ENCODE results near the gene SPOUT1. TPM values are rescaled to one million over a fixed set of nuclear protein-coding genes. Genes with fewer than 3 reads are reported as not detected.

The SPOUT1 gene
- total and polyA plus RNA-seq, 2 donors (not counting 1 experiment from before 2014, with no cell fraction given) = 73.0 to 86.4 TPM

DNA sequence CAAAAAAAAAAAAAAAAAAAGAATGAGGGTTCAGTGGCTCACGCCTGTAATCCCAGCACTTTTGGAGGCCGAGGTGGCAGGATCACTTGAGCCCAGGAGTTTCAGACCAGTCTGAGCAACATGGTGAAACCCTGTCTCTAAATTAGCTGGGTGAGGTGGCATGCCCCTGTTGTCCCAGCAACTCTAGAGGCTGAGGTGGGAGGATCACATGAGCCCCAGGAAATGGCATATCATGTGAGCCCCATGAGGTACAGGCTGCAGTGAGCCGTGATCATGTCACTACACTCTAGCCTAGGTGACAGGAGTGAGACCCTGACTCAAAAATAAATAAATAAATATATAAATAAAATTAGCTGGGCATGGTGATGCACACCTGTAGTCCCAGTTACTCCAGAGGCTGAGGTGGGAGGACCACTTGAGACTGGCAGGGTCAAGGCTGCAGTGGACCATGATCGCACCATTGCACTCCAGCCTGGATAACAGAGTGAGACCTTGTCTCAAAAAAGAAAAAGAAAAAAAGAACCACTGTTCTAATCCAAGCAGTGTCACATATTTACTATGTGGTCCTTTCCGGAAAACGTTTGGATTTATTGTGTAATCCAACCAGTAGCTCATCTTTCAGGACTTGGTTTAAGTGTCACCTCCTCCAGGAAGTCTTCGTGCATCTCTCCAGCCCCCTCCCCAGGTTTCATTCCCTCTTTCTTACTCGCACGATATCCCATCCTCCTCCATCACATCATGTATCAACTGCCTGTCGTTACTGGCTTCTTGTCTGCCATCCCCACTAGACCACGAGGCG lies 12.3 kb upstream of the SPOUT1 start:
- WGBS (ENCODE audit: insufficient coverage) = 97% methylated on average over 10 of the region's 12 CpGs
- POLR2A ChIA-PET = no interaction called here
- peak overlapping the region; percentile 46 for H3K27ac Mint-ChIP-seq

DNA sequence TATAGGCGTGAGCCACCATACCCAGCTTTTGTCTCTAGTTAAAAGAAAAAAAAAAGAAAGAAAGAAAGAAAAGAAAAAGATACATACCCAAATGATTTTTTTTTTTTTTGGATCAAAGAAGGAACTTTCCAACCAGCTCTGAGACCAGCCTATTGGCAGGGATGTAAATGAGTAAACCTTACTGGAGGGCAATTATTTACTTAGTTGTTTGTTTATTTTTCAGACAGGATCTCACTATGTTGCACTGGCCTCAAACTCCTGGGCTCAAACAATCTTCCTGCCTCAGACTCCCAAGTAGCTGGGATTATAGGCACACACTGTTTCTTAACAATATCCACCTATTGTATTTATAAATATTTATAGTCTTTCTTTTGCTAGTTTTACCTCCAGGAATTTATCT lies 10.9 kb upstream of the SPOUT1 start:
- Histone ChIP-seq H2AFZ (ENCODE audit: insufficient read depth, low read depth, low read length, poor library complexity, severe bottlenecking) (no peak overlapping the region), H3K79me2 (ENCODE audit: control insufficient read depth, insufficient read depth, low read length) (peaks cover 1% of the 10 kb centered on the region), H3K27me3 (replicated peaks in 1 of 4; ENCODE audit: control extremely low read depth in 1 of 4, control insufficient read depth in 3 of 4, insufficient read depth in 4 of 4, low read length in 3 of 4) (no peaks in the 10 kb centered on the region), H4K20me1 (ENCODE audit: control insufficient read depth, insufficient read depth, low read length, poor library complexity, severe bottlenecking) (no peaks in the 10 kb centered on the region), H3K4me2 (replicated peaks; ENCODE audit: low read depth, low read length, poor library complexity, severe bottlenecking) (no peak overlapping the region), H3K9me3 (ENCODE audit: control extremely low read depth in 1 of 3, control insufficient read depth in 2 of 3, insufficient read depth in 1 of 3, low read length in 2 of 3) (no peaks in the 10 kb centered on the region), H3K27ac (ENCODE audit: low read length in 2 of 2) (no peak overlapping the region), H3K9ac (ENCODE audit: low read length) (no peak overlapping the region), H3K36me3 (replicated peaks in 1 of 2; ENCODE audit: control extremely low read depth in 1 of 2, control insufficient read depth in 1 of 2, extremely low read depth in 1 of 2, insufficient read depth in 2 of 2, low read length in 1 of 2) (peaks cover 0 to 11% of the 10 kb centered on the region in 2 experiments), H3K4me3 (ENCODE audit: control extremely low read depth in 1 of 5, extremely low read depth in 1 of 5, insufficient read depth in 1 of 5, low read depth in 2 of 5, low read length in 4 of 5) (no peak overlapping the region), H3K4me1 (ENCODE audit: control insufficient read depth in 2 of 2, insufficient read depth in 2 of 2, low read length in 2 of 2) (no peaks in the 10 kb centered on the region)
- no peak for DNase-seq
- intact Hi-C loops (cut with micrococcal nuclease) = no loop called here
- no peak for ATAC-seq (ENCODE audit: low read depth)
- H3K4me1 Mint-ChIP-seq = peaks cover 2% of the 10 kb centered on the region
- TF ChIP-seq EZH2 (IDR thresholded peaks at IDR 0.05; ENCODE audit: borderline replicate concordance, insufficient read depth, low read depth, low read length, poor library complexity, severe bottlenecking) = no peak
- TF ChIP-seq, protein P1, sequence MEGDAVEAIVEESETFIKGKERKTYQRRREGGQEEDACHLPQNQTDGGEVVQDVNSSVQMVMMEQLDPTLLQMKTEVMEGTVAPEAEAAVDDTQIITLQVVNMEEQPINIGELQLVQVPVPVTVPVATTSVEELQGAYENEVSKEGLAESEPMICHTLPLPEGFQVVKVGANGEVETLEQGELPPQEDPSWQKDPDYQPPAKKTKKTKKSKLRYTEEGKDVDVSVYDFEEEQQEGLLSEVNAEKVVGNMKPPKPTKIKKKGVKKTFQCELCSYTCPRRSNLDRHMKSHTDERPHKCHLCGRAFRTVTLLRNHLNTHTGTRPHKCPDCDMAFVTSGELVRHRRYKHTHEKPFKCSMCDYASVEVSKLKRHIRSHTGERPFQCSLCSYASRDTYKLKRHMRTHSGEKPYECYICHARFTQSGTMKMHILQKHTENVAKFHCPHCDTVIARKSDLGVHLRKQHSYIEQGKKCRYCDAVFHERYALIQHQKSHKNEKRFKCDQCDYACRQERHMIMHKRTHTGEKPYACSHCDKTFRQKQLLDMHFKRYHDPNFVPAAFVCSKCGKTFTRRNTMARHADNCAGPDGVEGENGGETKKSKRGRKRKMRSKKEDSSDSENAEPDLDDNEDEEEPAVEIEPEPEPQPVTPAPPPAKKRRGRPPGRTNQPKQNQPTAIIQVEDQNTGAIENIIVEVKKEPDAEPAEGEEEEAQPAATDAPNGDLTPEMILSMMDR (IDR thresholded peaks at IDR 0.05) = no peak
- CTCF ChIA-PET = no interaction called here
- H3K4me3 Mint-ChIP-seq = no peak overlapping the region
- no peak overlapping the region for H3K27ac Mint-ChIP-seq
- POLR2A ChIA-PET = no interaction called here
- WGBS (ENCODE audit: insufficient coverage) = no CpG with 5 or more reads among the region's 1 CpG
- H3K9me3 Mint-ChIP-seq (ENCODE audit: insufficient read depth) = no peaks in the 10 kb centered on the region
- no peaks in the 10 kb centered on the region for H3K27me3 Mint-ChIP-seq

More for the DNA sequence above, 12.3 kb upstream of the SPOUT1 start:
- no peaks in the 10 kb centered on the region for H3K9me3 Mint-ChIP-seq (ENCODE audit: insufficient read depth)
- CTCF ChIA-PET = no interaction called here
- H3K9ac ChIP-seq (ENCODE audit: low read length) = no peak overlapping the region
- H3K4me3 ChIP-seq (ENCODE audit: control extremely low read depth in 1 of 5, extremely low read depth in 1 of 5, insufficient read depth in 1 of 5, low read depth in 2 of 5, low read length in 4 of 5) = no peak overlapping the region
- H3K9me3 ChIP-seq (ENCODE audit: control extremely low read depth in 1 of 3, control insufficient read depth in 2 of 3, insufficient read depth in 1 of 3, low read length in 2 of 3) = no peaks in the 10 kb centered on the region
- H4K20me1 ChIP-seq (ENCODE audit: control insufficient read depth, insufficient read depth, low read length, poor library complexity, severe bottlenecking) = no peaks in the 10 kb centered on the region
- peaks cover 7% of the 10 kb centered on the region for H3K79me2 ChIP-seq (ENCODE audit: control insufficient read depth, insufficient read depth, low read length)
- TF ChIP-seq, protein P1 (IDR thresholded peaks at IDR 0.05) = no peak
- no peak for TF ChIP-seq EZH2 (IDR thresholded peaks at IDR 0.05; ENCODE audit: borderline replicate concordance, insufficient read depth, low read depth, low read length, poor library complexity, severe bottlenecking)
- H3K27me3 ChIP-seq (replicated peaks in 1 of 4; ENCODE audit: control extremely low read depth in 1 of 4, control insufficient read depth in 3 of 4, insufficient read depth in 4 of 4, low read length in 3 of 4) = no peaks in the 10 kb centered on the region
- no peak overlapping the region for H2AFZ ChIP-seq (ENCODE audit: insufficient read depth, low read depth, low read length, poor library complexity, severe bottlenecking)
- no peak for DNase-seq
- ATAC-seq (ENCODE audit: low read depth) = no peak
- no peaks in the 10 kb centered on the region for H3K27me3 Mint-ChIP-seq
- H3K27ac ChIP-seq (ENCODE audit: low read length in 2 of 2) = no peak overlapping the region
- H3K4me1 Mint-ChIP-seq = peaks cover 2% of the 10 kb centered on the region
- H3K4me2 ChIP-seq (replicated peaks; ENCODE audit: low read depth, low read length, poor library complexity, severe bottlenecking) = no peak overlapping the region
- H3K4me1 ChIP-seq (ENCODE audit: control insufficient read depth in 2 of 2, insufficient read depth in 2 of 2, low read length in 2 of 2) = no peaks in the 10 kb centered on the region
- intact Hi-C loops (cut with micrococcal nuclease) = no loop called here
- no peak overlapping the region for H3K4me3 Mint-ChIP-seq
- H3K36me3 ChIP-seq (replicated peaks in 1 of 2; ENCODE audit: control extremely low read depth in 1 of 2, control insufficient read depth in 1 of 2, extremely low read depth in 1 of 2, insufficient read depth in 2 of 2, low read length in 1 of 2) = peaks cover 0 to 11% of the 10 kb centered on the region in 2 experiments

Measured in B cell (primary cell).